Measurements from ENCODE around the gene SEC14L6.

SEC14L6 gene

GRCh38 chr22:30535182-30535581, 11.4 kb downstream of the SEC14L6 start:
- no peak for DNase-seq (ENCODE audit: low spot score)

DNA sequence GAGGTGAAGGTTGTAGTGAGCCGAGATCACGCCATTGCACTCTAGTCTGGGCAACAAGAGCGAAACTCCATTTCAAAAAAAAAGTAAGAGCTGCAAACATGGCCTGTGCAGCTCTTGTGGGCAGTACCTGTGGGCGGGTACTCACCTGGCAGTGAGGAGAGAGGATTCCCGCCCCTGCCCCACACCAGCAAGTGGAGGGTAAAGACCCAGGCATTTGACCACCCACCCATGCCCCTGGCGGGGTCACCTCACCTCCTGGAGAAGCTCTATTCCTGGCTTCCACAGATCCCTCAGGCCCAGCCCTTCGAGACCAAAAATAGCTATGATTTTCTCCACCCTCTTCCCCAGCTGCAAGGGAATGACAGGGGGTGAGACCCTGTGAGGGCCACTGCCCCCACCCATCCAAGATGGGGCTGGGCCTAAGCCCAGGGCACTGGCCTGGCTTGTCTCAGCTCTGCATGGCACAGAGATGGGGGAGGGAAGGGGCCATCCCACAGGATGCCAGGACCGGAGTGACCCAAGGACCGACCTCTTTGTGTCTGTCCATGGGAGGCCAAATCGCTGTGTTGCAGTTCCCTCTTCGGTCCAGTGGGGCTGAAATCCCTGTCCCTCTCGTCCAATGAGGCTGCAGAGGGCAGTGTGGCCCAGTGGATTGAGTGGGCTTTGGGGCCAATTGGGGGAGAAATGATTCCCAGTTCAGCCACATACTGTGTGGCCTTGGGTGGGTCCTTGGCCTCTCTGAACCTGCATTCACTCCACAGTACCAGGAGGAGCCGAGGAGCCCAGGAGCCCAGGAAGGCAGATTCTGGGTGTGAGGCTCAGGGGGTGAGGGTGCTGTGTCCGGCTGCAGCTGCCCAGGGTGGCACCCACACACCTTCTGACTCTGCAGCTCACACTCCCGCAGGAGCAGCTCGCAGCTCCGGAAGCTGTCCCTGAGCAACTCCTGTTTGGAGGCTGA, 14.6 kb downstream of the SEC14L6 start:
- DNase-seq (ENCODE audit: low spot score): no peak

DNA sequence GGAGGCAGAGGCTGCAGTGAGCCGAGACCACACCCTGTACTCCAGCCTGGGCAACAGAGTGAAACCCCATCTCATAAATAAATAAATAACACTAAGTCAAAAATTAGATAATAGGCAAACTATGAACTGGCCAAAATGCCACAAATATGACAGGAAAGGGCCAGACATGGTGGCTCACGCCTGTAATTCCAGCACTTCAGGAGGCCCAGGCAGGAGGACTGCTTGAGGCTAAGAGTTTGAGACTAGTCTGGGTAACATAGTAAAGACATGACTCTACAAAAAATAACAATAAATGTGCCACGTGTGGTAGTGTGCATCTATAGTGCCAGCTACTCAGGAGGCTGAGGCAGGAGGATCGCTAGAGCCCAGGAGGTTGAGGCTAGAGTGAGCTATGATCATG, 19.9 kb downstream of the SEC14L6 start:
- no peak for DNase-seq (ENCODE audit: low spot score)

GRCh38 chr22:30523646-30524489, 22.7 kb downstream of the SEC14L6 start:
- DNase-seq (ENCODE audit: low spot score): no peak

DNA sequence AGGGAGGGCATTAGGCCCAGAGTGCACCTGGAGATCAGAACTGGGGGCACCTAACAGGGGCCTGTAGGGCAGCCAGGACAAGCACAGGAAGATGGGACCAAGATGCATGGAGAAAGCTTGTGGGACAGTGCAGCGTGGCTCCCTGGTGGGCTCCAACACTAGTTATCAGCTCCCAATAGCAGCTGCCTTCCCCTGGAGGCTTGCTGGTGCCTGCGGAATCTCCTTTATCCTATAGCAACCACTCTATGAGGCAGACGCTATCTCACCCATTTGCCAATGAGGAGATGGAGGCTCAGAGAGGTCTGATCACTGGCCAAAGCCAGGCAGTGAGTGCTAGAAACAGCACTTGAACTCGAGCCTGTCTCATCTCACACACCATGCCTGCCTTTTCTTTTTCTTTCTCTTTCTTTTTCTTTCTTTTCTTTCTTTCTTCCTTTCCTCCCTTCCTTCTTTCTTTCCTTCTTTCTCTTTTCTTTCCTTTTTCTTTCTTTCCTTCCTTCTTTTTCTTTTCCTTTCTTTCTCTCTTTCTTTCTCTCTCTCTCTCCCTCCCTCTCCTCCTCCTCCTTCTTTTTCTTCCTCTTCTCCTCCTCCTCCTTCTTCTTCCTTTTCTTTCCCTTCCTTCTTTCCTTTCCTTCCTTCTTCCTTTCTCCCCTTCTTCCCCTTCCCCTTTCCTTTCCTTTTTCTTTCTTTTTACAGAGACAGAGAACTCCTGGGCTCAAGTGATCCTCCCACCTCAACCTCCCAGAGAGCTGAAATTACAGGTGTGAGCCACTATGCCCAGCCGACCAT, 25.0 kb downstream of the SEC14L6 start:
- no peak for DNase-seq (ENCODE audit: low spot score)

DNA sequence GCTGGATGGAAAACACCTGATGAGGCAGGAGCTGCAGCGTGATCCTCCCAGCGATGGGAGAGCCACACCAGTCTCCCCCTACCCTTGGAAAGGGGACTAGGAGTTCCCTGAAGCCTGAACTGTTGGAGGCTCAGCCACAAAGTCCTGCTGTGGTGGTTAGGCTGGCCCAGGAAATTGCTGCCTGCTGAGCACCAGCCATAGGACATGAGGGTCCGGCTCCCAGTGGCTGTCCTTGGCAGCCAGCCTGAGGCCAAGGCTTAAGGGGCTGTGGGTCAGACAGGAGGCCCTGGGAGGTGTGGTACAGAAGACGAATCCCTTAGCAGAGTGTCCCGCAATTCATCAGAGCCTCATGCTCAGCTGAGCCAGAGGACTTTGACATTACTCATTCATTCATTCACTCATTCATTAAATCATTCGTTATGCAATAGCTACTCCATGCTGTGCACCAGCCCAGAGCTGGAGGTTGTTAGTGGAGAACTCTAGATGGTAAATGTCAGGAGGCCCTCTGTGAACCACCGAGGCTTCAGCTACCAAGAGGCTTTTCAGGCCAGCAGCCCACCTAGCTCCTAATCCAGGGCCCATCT, 26.6 kb downstream of the SEC14L6 start:
- DNase-seq (ENCODE audit: low spot score): no peak

DNA sequence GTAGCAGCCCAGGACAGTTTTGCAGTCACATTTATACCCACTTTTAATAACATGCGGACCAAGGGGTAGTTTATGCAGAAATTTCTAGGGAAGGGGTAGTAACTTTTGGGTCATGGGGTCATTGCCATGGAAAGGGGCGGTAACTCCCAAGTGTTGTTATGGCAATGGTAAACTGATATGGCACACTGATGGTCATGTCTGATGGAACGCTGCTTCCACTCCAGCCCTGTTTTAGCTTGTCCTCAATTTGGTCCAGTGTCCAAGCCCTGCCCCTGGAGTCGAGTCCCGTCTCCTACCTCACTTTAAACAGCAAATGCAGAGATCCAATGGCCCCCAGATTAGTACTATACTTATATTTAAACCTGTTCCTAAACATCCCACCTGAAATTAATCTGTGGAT, 29.8 kb downstream of the SEC14L6 start:
- no peak for DNase-seq (ENCODE audit: low spot score)

- DNase-seq (ENCODE audit: low spot score): no peak
Measured at GRCh38 chr22:30516273-30516672, 30.3 kb downstream of the SEC14L6 start.

GRCh38 chr22:30514252-30514651, 32.3 kb downstream of the SEC14L6 start:
- DNase-seq (ENCODE audit: low spot score): no peak

- DNase-seq (ENCODE audit: low spot score): no peak
Measured at GRCh38 chr22:30513462-30513861, 33.1 kb downstream of the SEC14L6 start.

DNA sequence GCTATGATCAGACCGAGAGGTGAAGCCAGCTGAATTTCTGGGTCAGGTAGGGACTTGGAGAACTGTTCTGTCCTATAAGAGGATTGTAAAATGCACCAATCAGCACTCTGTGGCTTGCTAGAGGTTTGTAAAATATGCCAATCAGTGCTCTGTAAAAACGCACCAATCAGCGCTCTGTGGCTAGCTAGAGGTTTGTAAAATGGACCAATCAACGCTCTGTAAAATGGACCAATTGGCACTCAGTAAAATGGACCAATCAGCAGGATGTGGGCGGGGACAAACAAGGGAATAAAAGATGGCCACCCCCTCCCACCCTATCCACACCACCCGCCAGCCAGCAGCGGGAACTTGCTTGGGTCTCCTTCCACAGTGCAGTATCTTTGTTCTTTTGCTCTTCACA, 34.6 kb downstream of the SEC14L6 start:
- no peak for DNase-seq (ENCODE audit: low spot score)

GRCh38 chr22:30511109-30511508, 35.4 kb downstream of the SEC14L6 start:
- DNase-seq (ENCODE audit: low spot score): no peak

GRCh38 chr22:30508216-30508615, 38.3 kb downstream of the SEC14L6 start:
- no peak for DNase-seq (ENCODE audit: low spot score)

GRCh38 chr22:30507670-30508069, 38.9 kb downstream of the SEC14L6 start:
- no peak for DNase-seq (ENCODE audit: low spot score)

DNA sequence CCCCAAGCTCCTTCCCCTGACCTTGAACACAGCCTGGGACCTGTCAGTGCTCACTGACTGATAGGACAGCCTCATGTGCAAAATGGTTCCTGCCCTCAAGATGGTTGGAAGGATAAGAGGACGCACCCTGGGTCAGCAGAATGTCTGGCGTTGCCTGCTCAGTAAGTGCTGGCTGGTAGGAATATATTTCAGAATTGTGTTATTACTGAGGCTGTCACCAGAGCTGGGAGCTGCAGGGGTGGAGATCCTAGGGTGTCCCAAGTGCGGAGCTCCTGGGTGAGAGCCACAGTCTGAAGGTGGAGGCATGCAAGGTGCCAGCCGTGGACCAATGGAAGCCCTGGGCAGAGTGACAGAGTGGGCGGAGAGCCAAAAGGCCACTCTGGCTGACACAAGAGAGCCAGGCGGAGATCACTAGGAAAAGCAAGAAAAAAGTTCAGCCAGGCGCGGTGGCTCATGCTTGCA, 40.0 kb downstream of the SEC14L6 start:
- no peak for DNase-seq (ENCODE audit: low spot score)

GRCh38 chr22:30503551-30503950, 43.0 kb downstream of the SEC14L6 start:
- no peak for DNase-seq (ENCODE audit: low spot score)

DNA sequence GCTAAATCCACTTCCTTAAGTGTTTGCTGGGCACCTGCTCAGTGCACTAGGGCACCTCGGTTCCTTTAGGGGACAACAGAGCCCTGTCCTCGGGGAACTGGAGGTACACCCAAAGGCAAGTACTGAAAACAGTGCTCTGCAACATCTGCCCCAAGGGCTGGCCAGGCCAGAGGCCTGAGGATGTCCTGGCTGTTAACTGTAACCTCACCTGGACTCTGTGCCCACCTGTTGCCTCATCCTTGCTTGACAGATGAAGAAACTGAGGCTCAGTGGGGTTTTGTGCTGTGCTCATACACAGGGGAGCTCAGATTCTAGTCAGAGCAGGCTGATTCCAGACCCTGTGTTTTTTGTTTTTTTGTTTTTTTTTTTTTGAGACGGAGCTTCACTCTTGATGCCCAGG, 43.6 kb downstream of the SEC14L6 start:
- no peak for DNase-seq (ENCODE audit: low spot score)

- DNase-seq (ENCODE audit: low spot score): no peak
Measured at GRCh38 chr22:30502153-30502552, 44.4 kb downstream of the SEC14L6 start.

DNA sequence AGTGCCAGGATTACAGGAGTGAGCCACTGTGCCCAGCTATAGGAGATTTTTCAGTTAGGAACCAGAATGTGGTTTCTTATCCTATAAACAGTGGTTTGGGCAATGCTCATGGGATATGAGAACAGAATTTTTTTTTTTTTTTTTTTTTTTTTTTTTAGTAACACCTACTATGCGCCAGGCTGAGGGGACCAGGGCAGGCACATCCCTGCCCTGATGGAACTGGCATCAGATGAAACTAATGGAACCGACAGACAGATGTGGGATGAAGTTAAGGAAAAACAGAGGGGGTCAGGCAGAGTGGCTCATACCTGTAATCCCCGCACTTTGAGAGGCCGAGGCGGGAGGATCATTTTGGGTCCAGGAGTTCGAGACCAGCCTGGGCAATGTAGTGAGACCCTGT, 45.9 kb downstream of the SEC14L6 start:
- no peak for DNase-seq (ENCODE audit: low spot score)

GRCh38 chr22:30497466-30498150, 48.9 kb downstream of the SEC14L6 start:
- no peak for DNase-seq (ENCODE audit: low spot score)

Data from CD4-positive, alpha-beta T cell treated with Interleukin-2 at 100 ng/mL for 4 hours (primary cell).